ENCODE data around the gene IMMP2L. TPM values are rescaled to one million over a fixed set of nuclear protein-coding genes. Genes with fewer than 3 reads are reported as not detected.

Gene IMMP2L
- total and polyA plus RNA-seq, 2 of the 8 experiments (the other 6 are each of a cell fraction or from before 2014, with no cell fraction given): 2.3 to 10.1 TPM

- no peaks in the 10 kb centered on the region for H3K4me1 ChIP-seq (replicated peaks in 1 of 4; ENCODE audit: control insufficient read depth in 3 of 4, insufficient read depth in 4 of 4, low read length in 3 of 4)
These were observed 435.3 kb downstream of the IMMP2L start for GRCh38 chr7:111126987-111127386.

More at GRCh38 chr7:111126987-111127386, 435.3 kb downstream of the IMMP2L start:
- no peak overlapping the region for H4K91ac ChIP-seq (replicated peaks; ENCODE audit: insufficient read length, low read length)
- H2AK5ac ChIP-seq (ENCODE audit: low read depth, low read length): no peak overlapping the region
- no peak overlapping the region for H3K4me2 ChIP-seq (ENCODE audit: insufficient read depth in 1 of 2, low read depth in 2 of 2, low read length in 2 of 2)
- H3K36me3 ChIP-seq (ENCODE audit: control insufficient read depth in 2 of 4, insufficient read depth in 4 of 4, low read length in 3 of 4): no peaks in the 10 kb centered on the region
- no peak overlapping the region for H3K4ac ChIP-seq (replicated peaks; ENCODE audit: insufficient read length, low read depth, low read length)
- H4K20me1 ChIP-seq (replicated peaks in 1 of 2; ENCODE audit: control insufficient read depth in 1 of 2, insufficient read depth in 2 of 2, low read length in 2 of 2): no peaks in the 10 kb centered on the region
- FAIRE-seq: no peak
- TF ChIP-seq SIX5 (IDR thresholded peaks at IDR 0.05; ENCODE audit: low read depth, low read length) (no peak), SP2 (IDR thresholded peaks at IDR 0.05; ENCODE audit: low read length) (no peak), CEBPB (IDR thresholded peaks at IDR 0.05; ENCODE audit: low read depth, low read length) (no peak), CBX5 (IDR thresholded peaks at IDR 0.05; ENCODE audit: low read depth, low read length) (no peak), RAD21 (IDR thresholded peaks at IDR 0.05 in 1 of 2, conservative IDR thresholded peaks at IDR 0.05 in 1 of 2; ENCODE audit: low read depth in 2 of 2, low read length in 2 of 2) (no peak), RBBP5 (IDR thresholded peaks at IDR 0.05; ENCODE audit: borderline replicate concordance, low read depth, low read length) (no peak), CTBP2 (IDR thresholded peaks at IDR 0.05; ENCODE audit: borderline replicate concordance, insufficient read depth, insufficient read length, low read length) (no peak), ATF3 (IDR thresholded peaks at IDR 0.05; ENCODE audit: insufficient read depth, low read depth, low read length) (no peak), CHD2 (IDR thresholded peaks at IDR 0.05; ENCODE audit: low read length) (no peak), TCF12 (IDR thresholded peaks at IDR 0.05; ENCODE audit: low read depth, low read length) (no peak)
- TF ChIP-seq, protein P1, sequence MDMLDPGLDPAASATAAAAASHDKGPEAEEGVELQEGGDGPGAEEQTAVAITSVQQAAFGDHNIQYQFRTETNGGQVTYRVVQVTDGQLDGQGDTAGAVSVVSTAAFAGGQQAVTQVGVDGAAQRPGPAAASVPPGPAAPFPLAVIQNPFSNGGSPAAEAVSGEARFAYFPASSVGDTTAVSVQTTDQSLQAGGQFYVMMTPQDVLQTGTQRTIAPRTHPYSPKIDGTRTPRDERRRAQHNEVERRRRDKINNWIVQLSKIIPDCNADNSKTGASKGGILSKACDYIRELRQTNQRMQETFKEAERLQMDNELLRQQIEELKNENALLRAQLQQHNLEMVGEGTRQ (IDR thresholded peaks at IDR 0.05; ENCODE audit: low read length): no peak
- H2BK15ac ChIP-seq (ENCODE audit: low read length): no peak overlapping the region
- WGBS, 2 experiments (ENCODE audit: extremely low coverage in 1 of 2, insufficient coverage in 1 of 2, insufficient read length in 1 of 2, insufficient replicate concordance in 2 of 2, low coverage in 1 of 2, low lambda C conversion rate in 2 of 2, missing lambda C conversion rate in 1 of 2): 87% methylated on average over 3 of the region's 3 CpGs; no CpG with 5 or more reads in 1 of the 2 experiments
- no peak overlapping the region for H4K8ac ChIP-seq (ENCODE audit: extremely low read depth, insufficient read depth, low read length)
- H3K9ac ChIP-seq (replicated peaks in 1 of 4; ENCODE audit: extremely low read depth in 1 of 4, low read depth in 3 of 4, low read length in 3 of 4): no peak overlapping the region
- H3K23me2 ChIP-seq (ENCODE audit: low read depth, low read length): no peaks in the 10 kb centered on the region
- no peak overlapping the region for H2BK20ac ChIP-seq (ENCODE audit: low read length)
- H2AFZ ChIP-seq (ENCODE audit: low read length): no peak overlapping the region
- ChIA-PET POLR2A (ENCODE audit: partially characterized antibody) (no interaction called here), CTCF (ENCODE audit: partially characterized antibody) (interaction anchor here (0.6 kb wide), 1 partner anchor 74 kb away, joined by 3 read pairs; no protein-coding TSS in a partner anchor)
- H3K23ac ChIP-seq (ENCODE audit: insufficient read length): no peak overlapping the region
- no peak overlapping the region for H3K14ac ChIP-seq (ENCODE audit: insufficient read length)
- no peak overlapping the region for H4K5ac ChIP-seq (ENCODE audit: insufficient read length, low read depth, low read length)
- no peak overlapping the region for H3K27ac ChIP-seq (ENCODE audit: low read depth, low read length)
- DNase-seq (ENCODE audit: low read depth in 1 of 2, low spot score in 2 of 2): no peak
- H2BK120ac ChIP-seq (replicated peaks; ENCODE audit: low read depth, low read length): no peak overlapping the region
- H3K79me2 ChIP-seq (ENCODE audit: control insufficient read depth in 1 of 2, insufficient read depth in 2 of 2, low read length in 2 of 2): no peaks in the 10 kb centered on the region
- H2BK12ac ChIP-seq (ENCODE audit: low read depth, low read length): no peak overlapping the region
- no peaks in the 10 kb centered on the region for H3K79me1 ChIP-seq (ENCODE audit: low read depth, low read length)
- H3K4me3 ChIP-seq (ENCODE audit: extremely low read depth in 1 of 4, insufficient read depth in 2 of 4, low read depth in 3 of 4, low read length in 4 of 4): no peak overlapping the region
- no peak overlapping the region for H3K56ac ChIP-seq (replicated peaks; ENCODE audit: insufficient read length, low read depth, low read length)
- H3K18ac ChIP-seq (ENCODE audit: extremely low read depth, low read length): no peak overlapping the region
- no peaks in the 10 kb centered on the region for H3K27me3 ChIP-seq (replicated peaks in 1 of 4; ENCODE audit: control insufficient read depth in 3 of 4, extremely low read depth in 1 of 4, insufficient read depth in 3 of 4, low read length in 3 of 4)
- H3K9me3 ChIP-seq (ENCODE audit: insufficient read depth in 2 of 2, low read depth in 1 of 2, low read length in 1 of 2): no peaks in the 10 kb centered on the region
- H2BK5ac ChIP-seq (ENCODE audit: low read depth, low read length): no peak overlapping the region

Data from H1 (cell line).